ENCODE results near the gene PTCD2.

DNA sequence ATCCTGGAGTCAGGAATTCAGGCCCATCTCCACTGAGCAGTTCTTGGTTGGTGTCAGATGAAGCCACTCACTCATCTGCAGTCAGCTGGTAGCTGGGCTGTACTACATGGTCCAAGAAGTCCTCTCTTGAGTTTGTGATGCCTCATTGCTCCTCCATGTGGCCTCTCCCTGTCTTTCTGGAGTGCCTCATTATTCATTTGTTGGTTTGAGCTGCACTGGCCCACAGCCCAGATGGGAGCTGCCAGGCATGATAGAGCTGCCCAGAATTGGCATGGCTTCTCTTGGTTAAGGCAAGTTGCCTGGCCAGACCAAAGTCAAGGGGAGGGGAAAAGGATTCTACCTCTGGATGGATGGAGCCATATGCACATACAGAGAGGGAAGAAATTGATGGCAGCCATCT, 8.0 kb downstream of the PTCD2 start:
- TF ChIP-seq, protein P1, sequence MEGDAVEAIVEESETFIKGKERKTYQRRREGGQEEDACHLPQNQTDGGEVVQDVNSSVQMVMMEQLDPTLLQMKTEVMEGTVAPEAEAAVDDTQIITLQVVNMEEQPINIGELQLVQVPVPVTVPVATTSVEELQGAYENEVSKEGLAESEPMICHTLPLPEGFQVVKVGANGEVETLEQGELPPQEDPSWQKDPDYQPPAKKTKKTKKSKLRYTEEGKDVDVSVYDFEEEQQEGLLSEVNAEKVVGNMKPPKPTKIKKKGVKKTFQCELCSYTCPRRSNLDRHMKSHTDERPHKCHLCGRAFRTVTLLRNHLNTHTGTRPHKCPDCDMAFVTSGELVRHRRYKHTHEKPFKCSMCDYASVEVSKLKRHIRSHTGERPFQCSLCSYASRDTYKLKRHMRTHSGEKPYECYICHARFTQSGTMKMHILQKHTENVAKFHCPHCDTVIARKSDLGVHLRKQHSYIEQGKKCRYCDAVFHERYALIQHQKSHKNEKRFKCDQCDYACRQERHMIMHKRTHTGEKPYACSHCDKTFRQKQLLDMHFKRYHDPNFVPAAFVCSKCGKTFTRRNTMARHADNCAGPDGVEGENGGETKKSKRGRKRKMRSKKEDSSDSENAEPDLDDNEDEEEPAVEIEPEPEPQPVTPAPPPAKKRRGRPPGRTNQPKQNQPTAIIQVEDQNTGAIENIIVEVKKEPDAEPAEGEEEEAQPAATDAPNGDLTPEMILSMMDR (IDR thresholded peaks at IDR 0.05; ENCODE audit: low read depth, low read length, poor library complexity, severe bottlenecking): no peak
- TF ChIP-seq EZH2phosphoT487 (IDR thresholded peaks at IDR 0.05; ENCODE audit: borderline replicate concordance, low read length): no peak

All from DOHH2 (cell line).